ENCODE measurements around the gene LYSET.

- peak; percentile 78 for TF ChIP-seq POLR2A (IDR thresholded peaks at IDR 0.05; ENCODE audit: low read length)
- TF ChIP-seq GATA1 (IDR thresholded peaks at IDR 0.05; ENCODE audit: low read depth, low read length), result no peak
These were observed at the start of gene LYSET, which contains the start of gene MOAP1 for GRCh38 chr14:93184391-93185348.
